GM19193 (cell line): Measurements from ENCODE around the gene OR14A2.

Experiments
- POLR2A ChIP-seq: IDR thresholded peaks from 4 replicates; pipeline ENCODE4 v1.6.1; 2011; ENCODE audit not compliant: insufficient read depth, insufficient read length; ENCODE audit errors: extremely low read depth

OR14A2 gene

GRCh38 chr1:247748041-247748440 lies at the start of gene OR14A2:
Gene OR14A2, minus strand, starts transcription at chr1:247748141.
- TF ChIP-seq POLR2A: no peak

GRCh38 chr1:247797518-247797917 lies 49.6 kb upstream of the OR14A2 start:
- no peak for TF ChIP-seq POLR2A

- no peak for TF ChIP-seq POLR2A
Measured at GRCh38 chr1:247769603-247770002, 21.7 kb upstream of the OR14A2 start.

GRCh38 chr1:247760456-247760855 lies 12.5 kb upstream of the OR14A2 start, which contains the start of gene OR1C1:
Gene OR1C1, minus strand, starts transcription at chr1:247760556. Its CDS starts 2,150 bp downstream, at chr1:247758406.
- no peak for TF ChIP-seq POLR2A

- no peak for TF ChIP-seq POLR2A
Measured at GRCh38 chr1:247749870-247750269, 1.9 kb upstream of the OR14A2 start.

- TF ChIP-seq POLR2A: no peak
Measured at GRCh38 chr1:247747616-247748015, 325 bp downstream of the OR14A2 start.

- TF ChIP-seq POLR2A: no peak
Measured at GRCh38 chr1:247746391-247746935, 1.5 kb downstream of the OR14A2 start.

- TF ChIP-seq POLR2A: no peak
Measured at GRCh38 chr1:247741756-247742155, 6.2 kb downstream of the OR14A2 start.

- no peak for TF ChIP-seq POLR2A
Measured at GRCh38 chr1:247740721-247741120, 7.2 kb downstream of the OR14A2 start.

- no peak for TF ChIP-seq POLR2A
Measured at GRCh38 chr1:247738315-247738714, 9.6 kb downstream of the OR14A2 start, which contains the start of gene OR14K1. Gene OR14K1, plus strand, starts transcription at chr1:247738615. Its CDS starts 0 bp downstream, at chr1:247738615.

GRCh38 chr1:247721222-247721621 lies 26.7 kb downstream of the OR14A2 start:
- no peak for TF ChIP-seq POLR2A

GRCh38 chr1:247716546-247716945 lies 31.4 kb downstream of the OR14A2 start, which contains the start of gene OR6F1:
Gene OR6F1, minus strand, starts transcription at chr1:247716646. Its CDS starts 3,891 bp downstream, at chr1:247712755.
- no peak for TF ChIP-seq POLR2A

GRCh38 chr1:247713753-247714152 lies 34.2 kb downstream of the OR14A2 start:
- TF ChIP-seq POLR2A: no peak

- no peak for TF ChIP-seq POLR2A
Measured at GRCh38 chr1:247701338-247701737, 46.6 kb downstream of the OR14A2 start.

- no peak for TF ChIP-seq POLR2A
Measured at GRCh38 chr1:247681288-247681897, 66.5 kb downstream of the OR14A2 start.

- TF ChIP-seq POLR2A: no peak
Measured at GRCh38 chr1:247680171-247680570, 67.8 kb downstream of the OR14A2 start.

- TF ChIP-seq POLR2A: no peak
Measured at GRCh38 chr1:247679639-247680038, 68.3 kb downstream of the OR14A2 start, which contains the start of gene OR13G1. Gene OR13G1, minus strand, starts transcription at chr1:247679739. Its CDS starts 6,698 bp downstream, at chr1:247673041.
